ENCODE measurements around the gene CCL7.

The CCL7 gene

GRCh38 chr17:34291721-34292348, 21.8 kb downstream of the CCL7 start:
- DNase-seq = no peak

GRCh38 chr17:34299027-34299426, 29.0 kb downstream of the CCL7 start:
- DNase-seq = no peak

- DNase-seq = peak; percentile 80
Measured at GRCh38 chr17:34299956-34300577, 30.0 kb downstream of the CCL7 start.

GRCh38 chr17:34300652-34301370, 30.8 kb downstream of the CCL7 start:
- peak; percentile 86 for DNase-seq

- DNase-seq = peak; percentile 58
Measured at GRCh38 chr17:34301986-34302385, 32.0 kb downstream of the CCL7 start.

- DNase-seq = no peak
Measured at GRCh38 chr17:34302636-34303035, 32.6 kb downstream of the CCL7 start.

GRCh38 chr17:34303606-34304005, 33.6 kb downstream of the CCL7 start:
- DNase-seq = no peak

GRCh38 chr17:34305061-34305460, 35.0 kb downstream of the CCL7 start:
- no peak for DNase-seq

- no peak for DNase-seq
Measured at GRCh38 chr17:34305606-34306005, 35.6 kb downstream of the CCL7 start.

GRCh38 chr17:34306466-34306865, 36.4 kb downstream of the CCL7 start:
- peak; percentile 74 for DNase-seq

GRCh38 chr17:34307110-34307509, 37.1 kb downstream of the CCL7 start:
- DNase-seq = peak; percentile 37

- DNase-seq = no peak
Measured at GRCh38 chr17:34308371-34308770, 38.4 kb downstream of the CCL7 start.

- no peak for DNase-seq
Measured at GRCh38 chr17:34311291-34311690, 41.3 kb downstream of the CCL7 start.

GRCh38 chr17:34312080-34312479, 42.1 kb downstream of the CCL7 start:
- peak; percentile 81 for DNase-seq

- peak; percentile 54 for DNase-seq
Measured at GRCh38 chr17:34313164-34313563, 43.1 kb downstream of the CCL7 start.

- DNase-seq = peak; percentile 37
Measured at GRCh38 chr17:34314279-34314678, 44.3 kb downstream of the CCL7 start.

GRCh38 chr17:34318474-34318873, 48.5 kb downstream of the CCL7 start:
- DNase-seq = no peak

- no peak for DNase-seq
Measured at GRCh38 chr17:34319039-34319483, 49.0 kb downstream of the CCL7 start, which contains the start of gene CCL8. CCL8 (plus strand) TSS chr17:34319435; CDS start chr17:34319502, 67 bp downstream.

Data from fibroblast of skin of abdomen (primary cell).